ENCODE results near the gene IQCH. TPM values are rescaled to one million over a fixed set of nuclear protein-coding genes. Genes with fewer than 3 reads are reported as not detected.

The IQCH gene
- total RNA-seq, 2 donors from 2014 or later, result 1.6 to 6.7 TPM

- H3K36me3 ChIP-seq (replicated peaks in 1 of 2; ENCODE audit: insufficient read depth in 1 of 2, low read depth in 2 of 2), result no peaks in the 10 kb centered on the region
- H3K4me3 ChIP-seq, result no peak overlapping the region
- ATAC-seq (no peak), DNase-seq (no peak)
- intact Hi-C loops (cut with DNase I), result no loop called here
- no peaks in the 10 kb centered on the region for H3K4me1 ChIP-seq
- H3K9me3 ChIP-seq, result no peaks in the 10 kb centered on the region
- H3K27me3 ChIP-seq, result no peaks in the 10 kb centered on the region
- TF ChIP-seq, protein P1, sequence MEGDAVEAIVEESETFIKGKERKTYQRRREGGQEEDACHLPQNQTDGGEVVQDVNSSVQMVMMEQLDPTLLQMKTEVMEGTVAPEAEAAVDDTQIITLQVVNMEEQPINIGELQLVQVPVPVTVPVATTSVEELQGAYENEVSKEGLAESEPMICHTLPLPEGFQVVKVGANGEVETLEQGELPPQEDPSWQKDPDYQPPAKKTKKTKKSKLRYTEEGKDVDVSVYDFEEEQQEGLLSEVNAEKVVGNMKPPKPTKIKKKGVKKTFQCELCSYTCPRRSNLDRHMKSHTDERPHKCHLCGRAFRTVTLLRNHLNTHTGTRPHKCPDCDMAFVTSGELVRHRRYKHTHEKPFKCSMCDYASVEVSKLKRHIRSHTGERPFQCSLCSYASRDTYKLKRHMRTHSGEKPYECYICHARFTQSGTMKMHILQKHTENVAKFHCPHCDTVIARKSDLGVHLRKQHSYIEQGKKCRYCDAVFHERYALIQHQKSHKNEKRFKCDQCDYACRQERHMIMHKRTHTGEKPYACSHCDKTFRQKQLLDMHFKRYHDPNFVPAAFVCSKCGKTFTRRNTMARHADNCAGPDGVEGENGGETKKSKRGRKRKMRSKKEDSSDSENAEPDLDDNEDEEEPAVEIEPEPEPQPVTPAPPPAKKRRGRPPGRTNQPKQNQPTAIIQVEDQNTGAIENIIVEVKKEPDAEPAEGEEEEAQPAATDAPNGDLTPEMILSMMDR (IDR thresholded peaks at IDR 0.05), result no peak
- no peak for TF ChIP-seq POLR2A (IDR thresholded peaks at IDR 0.05)
- no peak overlapping the region for H3K27ac ChIP-seq
- 63 to 69% methylated on average over 1 of the region's 1 CpG for WGBS, 2 donors
These were observed 52.6 kb downstream of the IQCH start for GRCh38 chr15:67307156-67307555.

DNA sequence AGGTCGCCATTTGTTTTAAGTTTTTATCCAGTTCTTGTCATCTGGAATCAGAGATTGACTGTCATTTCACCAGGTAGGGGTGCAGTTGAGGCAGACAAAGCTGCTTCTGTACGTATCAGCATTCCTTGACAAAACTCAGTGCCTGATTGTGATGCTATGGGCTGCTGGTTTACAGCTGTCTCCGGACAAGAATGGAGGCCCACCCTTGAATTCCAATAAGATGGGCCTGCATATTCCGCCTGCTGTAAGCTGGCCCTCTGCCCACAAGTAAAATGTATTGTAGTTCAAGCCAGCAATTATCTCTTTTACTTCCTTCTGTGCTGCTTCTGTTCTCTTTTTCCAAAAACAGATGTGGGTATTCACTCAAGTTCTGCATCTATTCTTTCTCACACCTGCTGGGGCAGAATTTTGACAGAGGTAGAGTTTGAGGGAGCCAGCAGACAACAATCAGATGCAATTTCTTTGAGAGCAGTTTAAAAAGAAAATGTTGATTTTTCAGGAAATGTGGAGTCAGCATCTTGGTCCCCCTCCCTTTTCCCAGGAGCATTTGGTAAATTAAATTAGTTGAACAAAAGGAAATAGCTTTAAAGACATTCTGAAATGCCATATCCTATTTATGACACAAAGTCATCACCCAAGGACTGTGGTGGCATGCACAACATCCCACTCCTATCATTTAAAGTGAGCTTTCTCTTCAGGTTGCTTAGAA, 53.5 kb downstream of the IQCH start:
- ATAC-seq (no peak), DNase-seq (no peak)
- Histone ChIP-seq H3K27me3 (no peaks in the 10 kb centered on the region), H3K4me1 (no peaks in the 10 kb centered on the region), H3K36me3 (replicated peaks in 1 of 2; ENCODE audit: insufficient read depth in 1 of 2, low read depth in 2 of 2) (no peaks in the 10 kb centered on the region), H3K9me3 (no peaks in the 10 kb centered on the region), H3K4me3 (no peak overlapping the region), H3K27ac (no peak overlapping the region)
- intact Hi-C loops (cut with DNase I), result no loop called here
- whole genome bisulfite sequencing, 2 donors, result 61 to 72% methylated on average over 4 of the region's 4 CpGs
- TF ChIP-seq POLR2A (IDR thresholded peaks at IDR 0.05), result no peak
- TF ChIP-seq, protein P1 (IDR thresholded peaks at IDR 0.05), result no peak

DNA sequence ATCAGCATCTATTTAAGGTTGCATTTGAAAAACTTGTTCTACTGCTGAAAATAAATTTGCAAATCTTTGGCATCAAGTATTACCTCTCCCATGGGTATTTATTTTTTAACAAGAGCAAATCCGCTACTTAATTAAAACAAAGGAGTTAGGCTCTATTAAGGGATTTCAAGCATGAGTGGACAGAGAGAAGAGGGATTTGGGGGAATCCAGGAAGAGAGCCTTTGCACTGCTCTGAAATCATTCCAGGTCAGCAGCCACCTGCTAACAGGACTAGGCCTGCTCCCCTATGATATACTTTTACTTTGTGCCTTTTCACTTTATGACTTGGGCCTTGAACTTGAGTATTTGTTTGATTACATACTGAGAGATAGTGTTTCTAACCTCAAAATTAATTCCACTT, 57.1 kb downstream of the IQCH start:
- no peak overlapping the region for H3K27ac ChIP-seq
- H3K9me3 ChIP-seq, result no peaks in the 10 kb centered on the region
- H3K27me3 ChIP-seq, result no peaks in the 10 kb centered on the region
- ATAC-seq (no peak), DNase-seq (no peak)
- H3K4me3 ChIP-seq, result no peak overlapping the region
- no peaks in the 10 kb centered on the region for H3K36me3 ChIP-seq (replicated peaks in 1 of 2; ENCODE audit: insufficient read depth in 1 of 2, low read depth in 2 of 2)
- TF ChIP-seq, protein P1 (IDR thresholded peaks at IDR 0.05), result no peak
- no peaks in the 10 kb centered on the region for H3K4me1 ChIP-seq
- 80 to 97% methylated on average over 1 of the region's 1 CpG for whole genome bisulfite sequencing, 2 donors
- intact Hi-C loops (cut with DNase I), result no loop called here

DNA sequence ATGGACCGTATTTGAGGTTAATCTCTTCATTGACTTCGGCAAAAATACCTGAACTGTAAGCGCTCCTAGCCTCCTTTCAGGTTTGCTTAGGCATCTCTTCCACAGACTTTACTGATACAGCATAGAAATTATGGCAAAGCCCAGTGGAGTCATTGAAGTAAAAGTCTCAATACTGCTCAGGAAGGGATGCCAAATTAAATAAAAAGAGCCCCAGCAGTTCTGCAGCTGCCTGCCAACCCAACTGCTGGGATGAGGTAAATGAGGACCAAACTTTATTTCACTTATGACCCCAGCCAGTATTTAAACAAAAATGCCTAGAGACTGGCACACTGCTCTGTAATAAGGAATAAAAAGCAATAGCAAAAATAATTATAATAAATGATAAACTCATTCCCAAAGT, 65.4 kb downstream of the IQCH start:
- TF ChIP-seq, protein P1 (IDR thresholded peaks at IDR 0.05), result no peak
- no peak for TF ChIP-seq POLR2A (IDR thresholded peaks at IDR 0.05)
- DNase-seq, result no peak
- no peaks in the 10 kb centered on the region for H3K9me3 ChIP-seq
- H3K27me3 ChIP-seq, result no peaks in the 10 kb centered on the region
- no peak overlapping the region for H3K4me3 ChIP-seq
- H3K36me3 ChIP-seq (replicated peaks in 1 of 2; ENCODE audit: insufficient read depth in 1 of 2, low read depth in 2 of 2), result no peaks in the 10 kb centered on the region
- WGBS, 2 donors, result 83 to 89% methylated on average over 3 of the region's 3 CpGs
- H3K27ac ChIP-seq, result no peak overlapping the region
- no peak for ATAC-seq
- no peaks in the 10 kb centered on the region for H3K4me1 ChIP-seq
- intact Hi-C loops (cut with DNase I), result no loop called here

- DNase-seq, result no peak
- no peaks in the 10 kb centered on the region for H3K36me3 ChIP-seq (replicated peaks in 1 of 2; ENCODE audit: insufficient read depth in 1 of 2, low read depth in 2 of 2)
- no peak for TF ChIP-seq POLR2A (IDR thresholded peaks at IDR 0.05)
- TF ChIP-seq, protein P1 (IDR thresholded peaks at IDR 0.05), result no peak
- no peak overlapping the region for H3K4me3 ChIP-seq
- intact Hi-C loops (cut with DNase I), result no loop called here
- no peaks in the 10 kb centered on the region for H3K9me3 ChIP-seq
- H3K27ac ChIP-seq, result no peak overlapping the region
- H3K4me1 ChIP-seq, result no peaks in the 10 kb centered on the region
- no peaks in the 10 kb centered on the region for H3K27me3 ChIP-seq
- no peak for ATAC-seq
These were observed 66.8 kb downstream of the IQCH start for GRCh38 chr15:67321352-67321751.

Data from body of pancreas (tissue), 4 donors.